B cell (primary cell): ENCODE measurements around the gene MMP8. TPM values are rescaled to one million over a fixed set of nuclear protein-coding genes. Genes with fewer than 3 reads are reported as not detected.

ENCODE experiments used
- ATAC-seq: fragments of 200-7000 bp; cut with Tn5 transposase; one replicate; pipeline ENCODE4 v1.10.0; 2021; ENCODE audit warnings: low read depth, mild to moderate bottlenecking, moderate number of reproducible peaks, moderate library complexity
- CTCF ChIA-PET: fragments of 350-600 bp; sonication (Branson Sonifier 250); formaldehyde crosslinking; loops from one replicate; lab custom pipeline; 2021; ENCODE audit warnings: antibody characterized with exemption, inconsistent platforms; lab: Charles Lee
- POLR2A ChIA-PET: fragments of 350-600 bp; sonication (Branson Sonifier 250); formaldehyde crosslinking; loops from one replicate; lab custom pipeline; 2021; ENCODE audit warnings: antibody characterized with exemption; lab: Charles Lee
- DNase-seq: peaks from one replicate; pipeline ENCODE4 v3.0.0; 2013
- H2AFZ ChIP-seq: 2 replicates; pipeline ENCODE4 v1.6.1; 2012; ENCODE audit warnings: mild to moderate bottlenecking, low read depth, low read length; ENCODE audit not compliant: insufficient read depth, poor library complexity, severe bottlenecking
- H3K27ac ChIP-seq, 2 donors: 1 replicate in 1 of 2; 2 replicates in 1 of 2; pipeline ENCODE4 v1.5.1; 2012 to 2013; ENCODE audit warnings: low read length in 2 of 2, mild to moderate bottlenecking in 2 of 2, moderate library complexity in 1 of 2
- H3K27me3 ChIP-seq, 4 experiments: fragments of 200-600 bp in 1 of 4; sonication (generic) in 1 of 4; replicated peaks in 1 of 4; 1 replicate in 2 of 4; 2 replicates in 2 of 4; pipeline versions ENCODE4 v1.6.1 to v1.7.0; 2013 to 2016; ENCODE audit warnings: low read length in 3 of 4, mild to moderate bottlenecking in 2 of 4, mixed read lengths in 1 of 4, moderate library complexity in 1 of 4; ENCODE audit not compliant: insufficient read depth in 4 of 4, control insufficient read depth in 3 of 4; ENCODE audit errors: control extremely low read depth in 1 of 4
- H3K36me3 ChIP-seq, 2 experiments: replicated peaks in 1 of 2; 1 replicate in 1 of 2; 2 replicates in 1 of 2; pipeline versions ENCODE4 v1.6.1 to v1.7.1; 2013; ENCODE audit warnings: low read length in 1 of 2; ENCODE audit not compliant: insufficient read depth in 2 of 2, control insufficient read depth in 1 of 2; ENCODE audit errors: control extremely low read depth in 1 of 2, extremely low read depth in 1 of 2
- H3K4me1 ChIP-seq, 2 donors: fragments of 200-600 bp in 1 of 2; sonication (generic) in 1 of 2; 1 replicate in 1 of 2; 2 replicates in 1 of 2; pipeline versions ENCODE4 v1.5.1 to v1.6.1; 2013 to 2017; ENCODE audit warnings: low read length in 2 of 2; ENCODE audit not compliant: control insufficient read depth in 2 of 2, insufficient read depth in 2 of 2
- H3K4me2 ChIP-seq: replicated peaks from 2 replicates; pipeline ENCODE3; 2012; ENCODE audit warnings: mild to moderate bottlenecking, low read depth, low read length; ENCODE audit not compliant: poor library complexity, severe bottlenecking
- H3K4me3 ChIP-seq, 5 experiments: fragments of 200-600 bp in 1 of 5; sonication (generic) in 1 of 5; 1 replicate in 3 of 5; 2 replicates in 2 of 5; pipeline versions ENCODE4 v1.5.1 to v1.7.0; 2011 to 2016; ENCODE audit warnings: low read length in 4 of 5, mild to moderate bottlenecking in 4 of 5, low read depth in 2 of 5, control low read depth in 1 of 5, moderate library complexity in 1 of 5; ENCODE audit not compliant: insufficient read depth in 1 of 5; ENCODE audit errors: control extremely low read depth in 1 of 5, extremely low read depth in 1 of 5
- H3K79me2 ChIP-seq: fragments of 200-600 bp; sonication (generic); one replicate; pipeline ENCODE4 v1.6.0; 2016; ENCODE audit warnings: low read length; ENCODE audit not compliant: control insufficient read depth, insufficient read depth
- H3K9ac ChIP-seq: fragments of 200-600 bp; sonication (generic); 2 replicates; pipeline ENCODE4 v1.6.1; 2017; ENCODE audit warnings: mild to moderate bottlenecking, low read length, moderate library complexity
- H3K9me3 ChIP-seq, 3 donors: one replicate each; pipeline versions ENCODE4 v1.6.1 to v1.7.1; 2013; ENCODE audit warnings: low read length in 2 of 3; ENCODE audit not compliant: control insufficient read depth in 2 of 3, insufficient read depth in 1 of 3; ENCODE audit errors: control extremely low read depth in 1 of 3
- H4K20me1 ChIP-seq: 2 replicates; pipeline ENCODE4 v1.6.0; 2012; ENCODE audit warnings: mild to moderate bottlenecking, low read length; ENCODE audit not compliant: insufficient read depth, control insufficient read depth, poor library complexity, severe bottlenecking
- H3K27ac Mint-ChIP-seq: one replicate; pipeline ENCODE4 v1.8.0; 2021; ENCODE audit warnings: mixed read lengths
- H3K27me3 Mint-ChIP-seq: one replicate; pipeline ENCODE4 v1.8.0; 2021; ENCODE audit warnings: mixed read lengths
- H3K4me1 Mint-ChIP-seq: one replicate; pipeline ENCODE4 v1.8.0; 2021; ENCODE audit warnings: mixed read lengths
- H3K4me3 Mint-ChIP-seq: one replicate; pipeline ENCODE4 v1.8.0; 2021; ENCODE audit warnings: mixed read lengths
- H3K9me3 Mint-ChIP-seq: one replicate; pipeline ENCODE4 v1.8.0; 2022; ENCODE audit warnings: mixed read lengths; ENCODE audit not compliant: insufficient read depth
- EZH2 ChIP-seq: IDR thresholded peaks from 2 replicates; pipeline ENCODE4 v1.6.1; 2012; ENCODE audit warnings: borderline replicate concordance, low read depth, mild to moderate bottlenecking, moderate library complexity, low read length; ENCODE audit not compliant: insufficient read depth, poor library complexity, severe bottlenecking
- WGBS: methylation state at CpG from one replicate; pipeline ENCODE4 v1.1.5; 2013; ENCODE audit warnings: missing lambda C conversion rate; ENCODE audit not compliant: insufficient coverage; 5-methylcytosine and 5-hydroxymethylcytosine counted together
- intact Hi-C: fragments of 100-400 bp; cut with micrococcal nuclease; formaldehyde crosslinking; loops from one replicate; pipeline ENCODE4 v1.10.0; 2022
- polyA plus RNA-seq: library from polyadenylated mRNA; depleted of rRNA; stranded (reverse); fragments of >200 nt; gene quantifications from 2 replicates; pipeline ENCODE4 v1.2.3, GENCODE V29; 2012
- total RNA-seq, 2 donors: library from RNA; stranded (reverse); fragments of 120-200 nt in 1 of 2; gene quantifications; 1 replicate in 1 of 2; 2 replicates in 1 of 2; pipeline versions ENCODE4 v1.2.3 to v1.2.4, GENCODE V29; 2013 to 2022
- TF ChIP-seq, protein P1 (sequence below): fragments of 200-600 bp; IDR thresholded peaks from one replicate; pipeline ENCODE4 v1.8.0; 2022; ENCODE audit warnings: antibody characterized with exemption, mild to moderate bottlenecking

MMP8 gene
- total and polyA plus RNA-seq, 2 donors (not counting 1 experiment from before 2014, with no cell fraction given): not detected

DNA sequence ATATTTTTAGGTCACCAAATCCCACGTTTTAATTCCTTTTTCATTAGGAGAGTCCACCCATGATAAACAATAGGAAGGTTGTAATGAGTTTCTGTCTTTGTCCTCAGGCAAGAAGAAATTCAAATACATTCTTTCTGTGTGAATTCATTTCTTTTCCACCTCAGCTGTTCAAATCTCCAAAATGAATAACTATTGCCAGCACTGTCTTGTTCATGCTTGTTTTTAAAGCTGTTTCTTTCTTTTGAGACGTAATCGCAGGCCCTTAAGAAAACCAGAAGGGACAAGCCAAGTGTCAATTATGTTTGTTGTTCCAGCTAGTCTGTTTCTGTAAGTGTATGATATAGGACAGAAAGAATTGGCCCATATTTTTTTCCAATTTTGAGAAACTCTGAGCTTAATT is 39.4 kb downstream of the MMP8 start:
- no peak for DNase-seq
- Histone ChIP-seq H3K9me3 (no peaks in the 10 kb centered on the region), H3K36me3 (no peaks in the 10 kb centered on the region), H3K4me2 (no peak overlapping the region), H4K20me1 (no peaks in the 10 kb centered on the region), H3K4me3 (no peak overlapping the region), H2AFZ (no peak overlapping the region), H3K27me3 (peaks cover 0 to 3% (median 0%) of the 10 kb centered on the region in 4 experiments), H3K27ac (no peak overlapping the region), H3K4me1 (no peaks in the 10 kb centered on the region), H3K9ac (no peak overlapping the region), H3K79me2 (no peaks in the 10 kb centered on the region)
- H3K27me3 Mint-ChIP-seq: peaks cover 19% of the 10 kb centered on the region
- H3K4me1 Mint-ChIP-seq: no peaks in the 10 kb centered on the region
- no peak overlapping the region for H3K4me3 Mint-ChIP-seq
- TF ChIP-seq, protein P1, sequence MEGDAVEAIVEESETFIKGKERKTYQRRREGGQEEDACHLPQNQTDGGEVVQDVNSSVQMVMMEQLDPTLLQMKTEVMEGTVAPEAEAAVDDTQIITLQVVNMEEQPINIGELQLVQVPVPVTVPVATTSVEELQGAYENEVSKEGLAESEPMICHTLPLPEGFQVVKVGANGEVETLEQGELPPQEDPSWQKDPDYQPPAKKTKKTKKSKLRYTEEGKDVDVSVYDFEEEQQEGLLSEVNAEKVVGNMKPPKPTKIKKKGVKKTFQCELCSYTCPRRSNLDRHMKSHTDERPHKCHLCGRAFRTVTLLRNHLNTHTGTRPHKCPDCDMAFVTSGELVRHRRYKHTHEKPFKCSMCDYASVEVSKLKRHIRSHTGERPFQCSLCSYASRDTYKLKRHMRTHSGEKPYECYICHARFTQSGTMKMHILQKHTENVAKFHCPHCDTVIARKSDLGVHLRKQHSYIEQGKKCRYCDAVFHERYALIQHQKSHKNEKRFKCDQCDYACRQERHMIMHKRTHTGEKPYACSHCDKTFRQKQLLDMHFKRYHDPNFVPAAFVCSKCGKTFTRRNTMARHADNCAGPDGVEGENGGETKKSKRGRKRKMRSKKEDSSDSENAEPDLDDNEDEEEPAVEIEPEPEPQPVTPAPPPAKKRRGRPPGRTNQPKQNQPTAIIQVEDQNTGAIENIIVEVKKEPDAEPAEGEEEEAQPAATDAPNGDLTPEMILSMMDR: no peak
- TF ChIP-seq EZH2: no peak
- intact Hi-C loops: no loop called here
- CTCF ChIA-PET: no interaction called here
- no CpG with 5 or more reads among the region's 3 CpGs for WGBS
- H3K27ac Mint-ChIP-seq: no peak overlapping the region
- H3K9me3 Mint-ChIP-seq: peaks cover 2% of the 10 kb centered on the region
- POLR2A ChIA-PET: interaction anchor here (0.5 kb wide), 1 partner anchor 330 kb away, joined by 7 read pairs; no protein-coding TSS in a partner anchor
- ATAC-seq: no peak

DNA sequence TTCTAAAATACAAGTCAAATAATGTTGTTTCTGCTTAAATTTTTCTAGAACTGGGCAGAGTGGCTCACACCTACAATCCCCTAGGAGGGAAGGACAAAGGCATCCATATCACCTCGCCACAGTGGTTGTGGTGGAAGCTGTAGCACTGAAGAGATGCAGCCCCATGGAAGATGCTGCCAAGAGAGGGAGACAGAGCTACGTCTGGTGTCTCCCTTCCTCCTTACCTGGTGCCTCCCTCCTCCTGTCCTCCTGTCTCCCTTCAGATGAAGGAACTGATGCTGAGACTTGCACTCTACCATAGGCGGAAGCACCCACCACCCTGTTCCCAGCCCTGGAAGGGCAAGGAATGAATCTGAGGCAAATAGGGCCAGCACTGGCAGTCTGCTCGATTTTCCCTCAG is 41.5 kb downstream of the MMP8 start:
- intact Hi-C loops: no loop called here

More for the DNA sequence above, 41.5 kb downstream of the MMP8 start:
- H3K4me3 ChIP-seq: no peak overlapping the region
- no peak overlapping the region for H3K27ac ChIP-seq
- peaks cover 0 to 3% (median 0%) of the 10 kb centered on the region in 4 experiments for H3K27me3 ChIP-seq
- no peaks in the 10 kb centered on the region for H3K79me2 ChIP-seq
- H3K27me3 Mint-ChIP-seq: peaks cover 22% of the 10 kb centered on the region
- POLR2A ChIA-PET: no interaction called here
- H3K36me3 ChIP-seq: no peaks in the 10 kb centered on the region
- no peak for DNase-seq
- CTCF ChIA-PET: no interaction called here
- peaks cover 2% of the 10 kb centered on the region for H3K9me3 Mint-ChIP-seq
- H2AFZ ChIP-seq: no peak overlapping the region
- no peak overlapping the region for H3K4me3 Mint-ChIP-seq
- no peaks in the 10 kb centered on the region for H3K4me1 Mint-ChIP-seq
- no peaks in the 10 kb centered on the region for H3K9me3 ChIP-seq
- no peak for ATAC-seq
- WGBS: 81% methylated on average over 3 of the region's 4 CpGs
- no peaks in the 10 kb centered on the region for H4K20me1 ChIP-seq
- TF ChIP-seq, protein P1: no peak
- no peak for TF ChIP-seq EZH2
- H3K27ac Mint-ChIP-seq: no peak overlapping the region
- no peaks in the 10 kb centered on the region for H3K4me1 ChIP-seq
- H3K4me2 ChIP-seq: no peak overlapping the region
- no peak overlapping the region for H3K9ac ChIP-seq
